Measurements from ENCODE around the gene RNF11.

Gene RNF11

DNA sequence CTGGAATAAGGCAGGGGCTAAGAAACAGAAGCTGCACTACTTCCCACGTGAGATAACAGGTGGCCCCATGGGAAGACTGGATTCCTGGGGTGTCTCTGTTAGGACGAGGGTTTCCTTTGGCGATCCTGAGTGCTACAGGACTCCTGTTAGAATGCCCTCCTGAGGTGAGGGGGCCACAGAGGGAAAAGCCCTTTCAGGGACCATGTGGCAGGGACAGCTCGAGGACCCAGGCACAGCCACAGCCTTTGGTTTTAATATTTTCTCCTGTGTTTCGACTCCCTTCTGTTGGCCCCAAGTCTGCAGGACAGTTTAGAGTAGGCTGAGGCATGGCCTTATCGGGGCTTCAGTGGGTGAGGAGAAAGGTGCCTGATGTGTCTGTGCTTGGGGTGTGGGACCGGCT is 81.7 kb downstream of the RNF11 start:
- no peaks in the 10 kb centered on the region for H3K27me3 ChIP-seq (ENCODE audit: insufficient read depth, low read length, poor library complexity)
- no peak overlapping the region for H3K4me2 ChIP-seq (ENCODE audit: insufficient read depth, low read length)
- H3K36me3 ChIP-seq (ENCODE audit: insufficient read depth, low read length), result no peaks in the 10 kb centered on the region
- DNase-seq (no peak), ATAC-seq (ENCODE audit: insufficient read depth, low read depth) (no peak)
- peaks cover 17% of the 10 kb centered on the region for H3K4me1 ChIP-seq (ENCODE audit: insufficient read depth, low read length)
- H4K20me1 ChIP-seq (ENCODE audit: insufficient read depth, low read length), result no peaks in the 10 kb centered on the region
- no peak overlapping the region for H2AFZ ChIP-seq (ENCODE audit: low read depth, low read length)
- no peak for TF ChIP-seq EZH2 (IDR thresholded peaks at IDR 0.05; ENCODE audit: borderline replicate concordance, low read depth, low read length, severe bottlenecking)
- TF ChIP-seq, protein P1, sequence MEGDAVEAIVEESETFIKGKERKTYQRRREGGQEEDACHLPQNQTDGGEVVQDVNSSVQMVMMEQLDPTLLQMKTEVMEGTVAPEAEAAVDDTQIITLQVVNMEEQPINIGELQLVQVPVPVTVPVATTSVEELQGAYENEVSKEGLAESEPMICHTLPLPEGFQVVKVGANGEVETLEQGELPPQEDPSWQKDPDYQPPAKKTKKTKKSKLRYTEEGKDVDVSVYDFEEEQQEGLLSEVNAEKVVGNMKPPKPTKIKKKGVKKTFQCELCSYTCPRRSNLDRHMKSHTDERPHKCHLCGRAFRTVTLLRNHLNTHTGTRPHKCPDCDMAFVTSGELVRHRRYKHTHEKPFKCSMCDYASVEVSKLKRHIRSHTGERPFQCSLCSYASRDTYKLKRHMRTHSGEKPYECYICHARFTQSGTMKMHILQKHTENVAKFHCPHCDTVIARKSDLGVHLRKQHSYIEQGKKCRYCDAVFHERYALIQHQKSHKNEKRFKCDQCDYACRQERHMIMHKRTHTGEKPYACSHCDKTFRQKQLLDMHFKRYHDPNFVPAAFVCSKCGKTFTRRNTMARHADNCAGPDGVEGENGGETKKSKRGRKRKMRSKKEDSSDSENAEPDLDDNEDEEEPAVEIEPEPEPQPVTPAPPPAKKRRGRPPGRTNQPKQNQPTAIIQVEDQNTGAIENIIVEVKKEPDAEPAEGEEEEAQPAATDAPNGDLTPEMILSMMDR (IDR thresholded peaks at IDR 0.05; ENCODE audit: borderline replicate concordance, extremely low read depth, low read length, poor library complexity, severe bottlenecking), result no peak
- H3K4me3 ChIP-seq (ENCODE audit: low read depth in 1 of 2, low read length in 2 of 2), result no peak overlapping the region
- H3K79me2 ChIP-seq (ENCODE audit: insufficient read depth, low read length), result no peaks in the 10 kb centered on the region
- H3K9ac ChIP-seq (ENCODE audit: low read depth, low read length), result no peak overlapping the region
- no peak overlapping the region for H3K27ac ChIP-seq (ENCODE audit: low read length)
- H3K9me3 ChIP-seq (ENCODE audit: insufficient read depth, low read length, severe bottlenecking), result no peaks in the 10 kb centered on the region

DNA sequence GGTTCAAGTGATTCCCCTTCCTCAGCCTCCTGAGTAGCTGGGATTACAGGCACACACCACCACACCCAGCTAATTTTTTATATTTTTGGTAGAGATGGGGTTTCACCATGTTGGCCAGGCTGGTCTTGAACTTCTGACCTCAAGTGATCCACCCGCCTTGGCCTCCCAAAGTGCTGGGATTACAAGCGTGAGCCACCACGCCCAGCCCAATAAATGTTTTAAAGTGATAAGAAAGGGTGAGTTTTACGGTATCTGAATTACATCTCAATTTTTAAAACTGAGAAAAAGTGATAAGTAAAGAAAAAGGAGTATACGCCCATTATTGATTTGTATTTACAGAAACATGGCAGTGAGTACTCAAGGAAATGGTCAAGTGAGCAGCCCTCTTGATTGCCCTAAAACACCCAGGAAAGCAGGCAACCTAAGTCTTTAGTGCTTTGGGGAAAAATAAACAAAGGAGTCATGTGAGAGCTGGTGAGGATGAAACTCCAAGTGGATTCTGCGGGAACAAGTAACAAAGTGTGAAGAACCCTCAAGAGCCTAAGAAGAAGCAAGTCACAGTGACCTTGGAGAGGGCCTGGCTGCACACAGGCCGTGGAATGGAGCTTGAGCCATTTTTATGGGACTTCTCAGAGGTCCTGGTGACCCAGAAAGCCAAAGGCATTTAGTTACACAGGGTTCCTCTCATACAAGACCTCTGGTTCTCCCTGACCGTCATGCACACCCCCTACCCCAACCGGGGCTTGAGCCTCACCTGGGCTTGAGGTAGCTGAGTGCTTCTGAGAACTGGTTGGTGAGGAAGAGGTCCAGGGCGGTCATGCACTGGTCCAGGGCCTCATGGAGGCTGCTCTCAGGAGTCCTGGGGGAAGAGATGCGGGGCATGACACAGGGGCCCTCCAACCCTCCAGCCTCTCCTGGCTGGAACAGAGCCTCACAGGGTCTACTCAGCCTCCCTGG is 85.2 kb downstream of the RNF11 start:
- Histone ChIP-seq H3K79me2 (ENCODE audit: insufficient read depth, low read length) (no peaks in the 10 kb centered on the region), H3K9ac (ENCODE audit: low read depth, low read length) (no peak overlapping the region), H3K27me3 (ENCODE audit: insufficient read depth, low read length, poor library complexity) (no peaks in the 10 kb centered on the region), H3K36me3 (ENCODE audit: insufficient read depth, low read length) (no peaks in the 10 kb centered on the region), H4K20me1 (ENCODE audit: insufficient read depth, low read length) (no peaks in the 10 kb centered on the region), H3K4me3 (ENCODE audit: low read depth in 1 of 2, low read length in 2 of 2) (no peak overlapping the region), H3K4me2 (ENCODE audit: insufficient read depth, low read length) (no peak overlapping the region), H2AFZ (ENCODE audit: low read depth, low read length) (no peak overlapping the region), H3K4me1 (ENCODE audit: insufficient read depth, low read length) (peaks cover 8% of the 10 kb centered on the region; the same call in 1 of the 2 replicates), H3K9me3 (ENCODE audit: insufficient read depth, low read length, severe bottlenecking) (no peaks in the 10 kb centered on the region), H3K27ac (ENCODE audit: low read length) (no peak overlapping the region)
- DNase-seq, result no peak
- TF ChIP-seq, protein P1 (IDR thresholded peaks at IDR 0.05; ENCODE audit: borderline replicate concordance, extremely low read depth, low read length, poor library complexity, severe bottlenecking), result no peak
- TF ChIP-seq EZH2 (IDR thresholded peaks at IDR 0.05; ENCODE audit: borderline replicate concordance, low read depth, low read length, severe bottlenecking), result no peak
- ATAC-seq (ENCODE audit: insufficient read depth, low read depth), result no peak

DNA sequence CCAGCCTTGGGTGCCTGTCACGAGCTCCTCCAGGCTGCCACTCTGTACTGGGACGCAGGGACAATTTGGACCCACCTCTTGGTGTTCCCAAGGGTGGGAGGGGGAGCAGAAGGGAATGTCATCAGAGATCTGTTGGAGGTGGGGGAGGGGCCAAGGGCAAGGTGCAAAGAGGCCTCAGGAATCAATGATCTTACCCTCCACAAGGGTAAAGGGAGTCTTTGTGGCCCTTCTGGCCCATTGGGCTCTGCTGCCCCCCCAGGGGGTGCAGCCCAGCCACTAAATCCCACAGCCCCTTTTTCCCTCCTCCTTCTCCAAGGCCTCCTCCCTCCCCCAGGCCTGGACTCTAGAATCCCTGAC is 85.8 kb downstream of the RNF11 start:
- no peak for ATAC-seq (ENCODE audit: insufficient read depth, low read depth)
- H3K9ac ChIP-seq (ENCODE audit: low read depth, low read length), result no peak overlapping the region
- TF ChIP-seq, protein P1 (IDR thresholded peaks at IDR 0.05; ENCODE audit: borderline replicate concordance, extremely low read depth, low read length, poor library complexity, severe bottlenecking), result no peak
- no peak for TF ChIP-seq EZH2 (IDR thresholded peaks at IDR 0.05; ENCODE audit: borderline replicate concordance, low read depth, low read length, severe bottlenecking)

More for the DNA sequence above, 85.8 kb downstream of the RNF11 start:
- Histone ChIP-seq H4K20me1 (ENCODE audit: insufficient read depth, low read length) (no peaks in the 10 kb centered on the region), H3K4me1 (ENCODE audit: insufficient read depth, low read length) (peaks cover 2% of the 10 kb centered on the region; the same call in 1 of the 2 replicates), H3K27ac (ENCODE audit: low read length) (no peak overlapping the region), H3K4me3 (ENCODE audit: low read depth in 1 of 2, low read length in 2 of 2) (no peak overlapping the region), H3K27me3 (ENCODE audit: insufficient read depth, low read length, poor library complexity) (no peaks in the 10 kb centered on the region), H3K79me2 (ENCODE audit: insufficient read depth, low read length) (no peaks in the 10 kb centered on the region), H3K4me2 (ENCODE audit: insufficient read depth, low read length) (no peak overlapping the region), H3K9me3 (ENCODE audit: insufficient read depth, low read length, severe bottlenecking) (no peaks in the 10 kb centered on the region), H3K36me3 (ENCODE audit: insufficient read depth, low read length) (no peaks in the 10 kb centered on the region), H2AFZ (ENCODE audit: low read depth, low read length) (no peak overlapping the region)
- DNase-seq, result no peak

Data from DND-41 (cell line).